Kasumi-1 (cell line): ENCODE measurements around the gene ZMYND12.

ENCODE experiments used
- DNase-seq, 2 experiments: peaks; one replicate each; lab custom pipeline; 2025; lab: John Stamatoyannopoulos, UW

ZMYND12 gene

DNA sequence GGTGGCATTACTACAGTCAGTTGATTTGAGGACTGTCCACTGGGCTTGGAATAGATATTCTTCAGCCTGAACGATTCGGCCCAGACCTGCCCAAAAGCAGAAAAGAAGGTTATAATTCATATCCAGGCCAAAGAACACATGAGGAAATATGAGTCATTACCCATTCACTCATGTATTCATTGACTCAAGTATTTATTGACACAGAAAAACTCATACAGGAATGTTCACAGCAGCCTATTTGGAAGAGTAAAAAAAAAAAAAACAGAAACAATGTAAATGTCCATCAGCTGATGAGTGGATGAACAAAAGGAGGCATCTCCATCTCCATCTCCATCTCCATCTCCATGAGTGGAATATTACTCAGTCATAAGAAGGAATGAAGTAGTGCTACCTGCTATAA, 15.9 kb downstream of the ZMYND12 start:
- DNase-seq, result no peak

GRCh38 chr1:42434340-42434739, 21.5 kb downstream of the ZMYND12 start:
- DNase-seq, result no peak

GRCh38 chr1:42433369-42433768, 22.5 kb downstream of the ZMYND12 start:
- no peak for DNase-seq

GRCh38 chr1:42432714-42433113, 23.1 kb downstream of the ZMYND12 start:
- DNase-seq, result no peak

DNA sequence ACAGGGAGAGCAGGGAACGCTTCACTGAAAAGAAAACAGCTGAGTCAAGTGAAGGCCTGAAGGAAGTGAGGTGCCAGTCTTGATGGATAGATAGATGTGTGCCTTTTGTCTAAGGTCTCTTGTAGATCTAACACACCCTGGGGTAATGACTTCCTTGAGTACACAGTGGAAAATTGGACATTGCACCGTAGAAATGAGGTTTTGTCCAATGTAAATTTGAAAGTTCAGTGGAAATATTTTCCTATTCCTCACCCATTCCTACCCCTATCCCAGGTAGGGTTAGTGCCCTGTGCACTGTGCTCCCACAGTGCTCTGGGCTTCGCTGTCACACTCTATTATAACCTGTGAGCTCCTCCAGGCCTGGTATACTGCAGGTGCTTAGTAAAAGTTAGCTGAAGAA, 24.3 kb downstream of the ZMYND12 start:
- no peak for DNase-seq

GRCh38 chr1:42430286-42431135, 25.3 kb downstream of the ZMYND12 start:
- peak in 1 of 2 experiments; percentile 11 for DNase-seq

DNA sequence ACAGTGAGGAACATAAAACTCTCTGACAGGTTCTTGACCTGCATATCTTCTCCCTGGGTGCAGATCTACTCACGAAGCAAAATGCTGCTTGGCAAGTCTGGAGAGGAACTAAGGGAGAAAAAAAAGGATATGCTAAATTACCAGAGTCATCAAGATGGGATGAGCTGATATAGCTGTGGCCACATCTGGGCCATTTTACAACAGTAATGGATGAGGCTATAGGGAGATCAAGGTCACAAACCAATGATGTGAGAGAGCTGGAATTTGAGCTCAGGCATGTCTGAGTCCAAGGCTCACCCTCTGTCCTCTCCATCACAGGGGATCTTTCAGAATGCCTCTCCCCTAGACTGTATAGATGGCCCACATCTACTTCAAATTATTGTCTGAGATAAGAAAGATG, 26.2 kb downstream of the ZMYND12 start:
- DNase-seq, result no peak

- DNase-seq, result no peak
Observed at GRCh38 chr1:42427240-42427639, 28.6 kb downstream of the ZMYND12 start.

DNA sequence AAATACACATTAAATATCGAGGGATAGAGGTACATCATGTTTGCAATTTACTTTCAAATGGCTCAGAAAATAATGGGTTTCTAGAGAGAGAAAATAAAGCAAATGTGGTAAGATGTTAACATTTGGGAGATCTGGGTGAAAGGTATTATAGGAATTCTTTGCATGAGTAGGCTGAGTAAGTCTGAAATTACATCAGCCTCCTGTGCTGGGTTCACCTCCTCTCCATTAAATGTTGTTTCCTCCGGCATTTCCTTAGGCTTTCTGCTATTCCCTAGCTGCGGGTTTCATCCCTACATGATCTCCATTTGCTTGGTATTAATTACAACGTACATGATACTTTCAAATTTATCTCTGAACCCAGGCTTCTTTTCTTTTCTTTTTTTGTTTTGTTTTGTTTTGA, 31.6 kb downstream of the ZMYND12 start:
- DNase-seq, result no peak

GRCh38 chr1:42423681-42424080, 32.1 kb downstream of the ZMYND12 start:
- DNase-seq, result no peak

- no peak for DNase-seq
Observed at GRCh38 chr1:42422737-42423136, 33.1 kb downstream of the ZMYND12 start.

DNA sequence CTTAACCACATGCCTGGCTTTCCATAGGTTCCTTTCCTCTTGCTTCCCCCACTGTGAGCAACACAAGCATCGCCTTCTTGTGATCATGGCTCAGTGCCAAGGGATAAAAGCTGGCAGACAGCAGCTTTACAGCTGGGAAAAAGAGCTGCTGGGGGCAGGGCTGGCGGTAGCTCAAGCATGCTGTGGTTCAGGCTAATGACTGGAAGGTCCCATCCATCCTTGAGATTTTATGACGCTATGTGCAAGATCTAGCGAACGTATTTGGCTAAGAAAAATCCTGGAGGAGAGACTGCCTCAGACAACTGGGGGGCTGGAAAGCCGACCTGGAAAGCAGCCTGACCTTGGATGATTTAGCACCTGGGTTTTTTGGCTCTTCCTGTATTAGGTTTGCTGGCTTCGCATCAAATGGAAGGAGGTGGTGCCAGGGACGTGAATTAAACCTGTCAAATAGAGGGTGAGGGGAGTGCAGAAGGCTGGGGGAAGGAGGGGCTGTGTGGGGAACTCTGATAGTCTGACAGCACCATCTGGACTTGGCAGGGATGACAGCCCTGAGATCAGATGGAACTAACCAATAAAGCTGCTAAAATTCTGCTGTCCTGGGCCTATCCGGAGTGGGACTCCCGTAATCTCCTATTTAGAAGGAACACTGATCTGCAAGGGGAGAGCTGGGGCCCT, 34.8 kb downstream of the ZMYND12 start:
- no peak for DNase-seq

DNA sequence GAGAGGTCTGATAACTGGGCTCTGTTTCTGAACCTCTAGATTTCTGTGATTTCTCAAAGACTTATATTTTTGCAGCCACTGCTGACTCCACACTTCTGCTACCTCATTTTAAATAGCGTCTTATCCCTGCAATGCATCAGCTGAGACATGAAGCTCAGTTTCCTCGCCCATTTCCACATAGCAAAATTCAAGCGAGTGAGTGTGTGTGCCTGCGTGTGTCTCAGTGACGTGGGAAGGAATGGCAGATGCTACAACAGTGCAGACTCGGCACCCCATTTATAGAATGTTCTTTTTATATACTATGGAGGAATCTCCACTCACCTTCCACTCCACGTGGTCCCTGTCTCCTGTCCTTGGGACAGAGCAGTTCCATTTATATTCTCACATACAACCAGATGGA, 35.7 kb downstream of the ZMYND12 start:
- DNase-seq, result no peak

DNA sequence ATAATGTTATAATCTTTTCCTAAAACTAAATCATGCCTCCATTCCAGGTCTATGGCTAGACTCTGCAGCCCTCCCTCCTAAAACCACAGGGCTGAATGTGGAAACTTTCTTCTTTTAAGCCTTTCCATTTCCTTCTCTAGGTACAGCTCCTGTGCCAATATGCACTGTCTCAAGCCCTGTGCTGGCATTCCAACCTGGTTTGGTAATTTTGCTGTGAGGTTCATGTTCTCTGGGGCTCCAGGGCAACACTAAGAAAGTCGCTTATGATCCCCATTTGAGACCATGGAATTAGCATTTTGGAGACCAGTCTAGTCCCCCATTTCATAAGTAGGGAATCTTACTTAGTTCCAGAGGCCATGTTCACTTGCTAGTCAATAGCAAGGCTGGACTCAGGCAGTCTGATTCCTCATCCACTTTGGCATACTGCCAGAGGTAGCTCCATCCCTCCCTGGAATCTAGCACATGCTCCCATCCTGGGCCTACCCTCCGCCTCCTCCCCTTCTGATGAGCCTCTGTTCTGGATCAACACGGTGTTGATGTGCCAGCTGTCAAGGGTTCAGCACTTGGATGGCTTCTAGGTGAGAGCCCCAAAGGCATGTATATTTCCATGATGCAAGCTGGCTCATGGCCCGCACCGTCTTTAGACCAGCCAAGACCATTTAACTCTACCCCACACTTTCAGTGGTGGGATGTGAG, 36.5 kb downstream of the ZMYND12 start:
- DNase-seq, result no peak

DNA sequence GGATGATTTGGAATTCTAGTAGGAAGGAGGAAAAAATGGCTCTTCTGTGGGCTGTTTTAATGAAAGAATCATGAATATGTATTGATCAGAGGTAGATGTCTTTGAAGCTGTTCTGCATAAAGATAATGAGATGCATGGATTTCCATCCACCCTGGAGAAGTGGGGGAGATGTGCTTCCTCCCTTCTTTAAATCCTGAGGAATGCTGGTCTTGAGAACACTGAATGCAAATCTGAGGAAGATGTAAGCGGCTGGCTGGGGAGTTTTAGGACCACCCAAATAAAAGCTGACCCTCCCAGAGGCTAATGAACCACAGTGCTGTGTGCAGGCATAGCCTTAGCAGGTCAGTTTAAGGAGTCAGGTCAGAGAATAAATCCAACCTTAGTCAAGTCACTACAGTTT, 37.3 kb downstream of the ZMYND12 start:
- no peak for DNase-seq

GRCh38 chr1:42417166-42417565, 38.7 kb downstream of the ZMYND12 start:
- DNase-seq, result no peak

- no peak for DNase-seq
Observed at GRCh38 chr1:42414551-42415496, 41.0 kb downstream of the ZMYND12 start.

GRCh38 chr1:42403880-42404400, 51.9 kb downstream of the ZMYND12 start:
- no peak for DNase-seq

DNA sequence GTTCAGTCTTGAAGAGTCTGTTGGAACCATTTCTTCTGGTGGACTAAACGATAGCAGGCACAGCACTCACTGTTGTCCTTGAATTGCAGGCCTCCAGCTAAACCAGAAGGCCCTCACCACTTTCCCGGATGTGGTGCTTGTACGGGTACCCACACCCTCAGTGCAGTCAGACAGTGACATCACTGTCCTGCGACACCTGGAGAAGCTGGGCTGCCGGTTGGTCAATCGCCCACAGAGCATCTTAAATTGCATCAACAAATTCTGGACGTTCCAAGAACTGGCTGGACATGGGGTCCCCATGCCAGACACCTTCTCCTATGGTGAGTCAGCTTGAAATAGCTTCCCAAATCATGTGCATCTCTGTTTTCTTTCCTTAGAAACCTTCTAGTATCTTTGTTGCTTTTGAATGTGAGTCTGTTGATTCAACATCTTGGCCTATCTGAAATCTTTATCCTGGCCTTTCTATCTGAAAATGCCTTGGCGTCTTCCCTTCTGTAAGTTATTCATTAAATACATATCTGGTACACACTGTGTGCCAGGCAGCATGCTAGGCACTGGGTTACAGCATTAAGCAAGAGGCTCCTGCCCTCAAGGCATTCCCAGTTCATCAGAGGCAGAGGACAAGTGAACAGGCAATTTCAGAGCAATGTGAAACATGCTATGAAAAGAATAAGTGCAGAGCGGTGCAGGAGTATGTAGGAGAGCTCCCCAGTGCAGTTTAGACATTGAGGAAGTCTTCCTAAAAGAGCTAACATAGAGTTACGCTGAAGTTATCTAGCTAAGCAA, 56.3 kb downstream of the ZMYND12 start:
- no peak for DNase-seq

- no peak for DNase-seq
Observed at GRCh38 chr1:42392967-42393848, 62.6 kb downstream of the ZMYND12 start.
